GM18498 (cell line): Measurements from ENCODE around the gene GAL3ST2.
"Not testable (repeated sequence)": the region's sequence is repeated elsewhere in the genome, so short reads cannot be mapped to it uniquely, and the experiment has no call there.

ENCODE experiments used
- ATAC-seq: cut with Tn5 transposase; IDR thresholded peaks from one replicate; pipeline ENCODE4 v1.9.1; 2021; ENCODE audit warnings: mild to moderate bottlenecking, moderate library complexity; ENCODE audit not compliant: unreplicated experiment

Gene GAL3ST2

GRCh38 chr2:241746084-241746483, 30.5 kb upstream of the GAL3ST2 start:
- ATAC-seq: no peak

- ATAC-seq: no peak
These were observed 28.0 kb upstream of the GAL3ST2 start for GRCh38 chr2:241748468-241749256.

GRCh38 chr2:241750076-241750840, 26.4 kb upstream of the GAL3ST2 start:
- no peak for ATAC-seq

GRCh38 chr2:241751152-241751551, 25.5 kb upstream of the GAL3ST2 start:
- no peak for ATAC-seq

- no peak for ATAC-seq
These were observed 24.8 kb upstream of the GAL3ST2 start for GRCh38 chr2:241751776-241752175.

- no peak for ATAC-seq
These were observed 24.4 kb upstream of the GAL3ST2 start for GRCh38 chr2:241752253-241752652.

GRCh38 chr2:241752689-241753276, 23.8 kb upstream of the GAL3ST2 start:
- ATAC-seq: no peak

GRCh38 chr2:241753493-241753892, 23.1 kb upstream of the GAL3ST2 start:
- no peak for ATAC-seq

- ATAC-seq: no peak
These were observed 22.6 kb upstream of the GAL3ST2 start for GRCh38 chr2:241754042-241754441.

GRCh38 chr2:241755166-241755565, 21.5 kb upstream of the GAL3ST2 start:
- ATAC-seq: no peak

GRCh38 chr2:241755777-241756176, 20.8 kb upstream of the GAL3ST2 start:
- no peak for ATAC-seq

- no peak for ATAC-seq
These were observed 17.4 kb upstream of the GAL3ST2 start for GRCh38 chr2:241759067-241759807.

- not testable (repeated sequence) for ATAC-seq
These were observed 16.7 kb upstream of the GAL3ST2 start for GRCh38 chr2:241759893-241760292.

GRCh38 chr2:241760301-241760771, 16.3 kb upstream of the GAL3ST2 start:
- no peak for ATAC-seq

GRCh38 chr2:241762321-241762932, 14.2 kb upstream of the GAL3ST2 start:
- no peak for ATAC-seq

- ATAC-seq: no peak
These were observed 13.7 kb upstream of the GAL3ST2 start for GRCh38 chr2:241762933-241763369.

- no peak for ATAC-seq
These were observed 12.9 kb upstream of the GAL3ST2 start for GRCh38 chr2:241763551-241764274.

GRCh38 chr2:241764275-241765241, 12.1 kb upstream of the GAL3ST2 start:
- no peak for ATAC-seq
